Suppressor macrophage (primary cell): ENCODE measurements around the gene PLP1.
"Not testable (repeated sequence)": the region's sequence is repeated elsewhere in the genome, so short reads cannot be mapped to it uniquely, and the experiment has no call there.

Experiments
- DNase-seq, 4 experiments: peaks; one replicate each; pipeline ENCODE4 v3.0.0-alpha.2; 2020 to 2022

Gene PLP1

DNA sequence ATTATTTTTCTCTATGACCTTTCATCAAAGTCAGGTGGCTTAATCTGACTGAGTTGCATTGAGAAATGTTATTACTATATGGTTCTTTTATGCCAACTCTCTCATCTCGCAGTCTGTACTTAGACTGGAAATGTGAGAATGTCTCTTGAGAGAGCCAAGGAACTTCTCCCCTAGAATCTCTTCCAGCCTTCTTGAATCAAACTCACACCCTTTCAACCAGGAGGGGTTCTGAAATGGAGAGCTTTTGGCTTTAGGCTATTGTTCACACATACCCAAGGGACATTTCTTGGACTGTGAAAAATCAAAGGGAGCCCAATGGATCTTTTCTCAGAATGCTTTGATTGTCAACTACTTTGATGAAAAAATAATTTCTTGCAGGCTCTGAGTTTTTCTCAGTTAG lies 5.1 kb downstream of the PLP1 start:
- DNase-seq = no peak

- DNase-seq = no peak
These were observed 6.0 kb downstream of the PLP1 start for GRCh38 chrX:103782640-103783039.

- no peak for DNase-seq
These were observed 6.6 kb downstream of the PLP1 start for GRCh38 chrX:103783196-103783595.

GRCh38 chrX:103783971-103784370 lies 7.3 kb downstream of the PLP1 start:
- no peak for DNase-seq

- peak; percentile 5 to 39 (median 30) for DNase-seq
These were observed 12.4 kb downstream of the PLP1 start for GRCh38 chrX:103789004-103789403.

DNA sequence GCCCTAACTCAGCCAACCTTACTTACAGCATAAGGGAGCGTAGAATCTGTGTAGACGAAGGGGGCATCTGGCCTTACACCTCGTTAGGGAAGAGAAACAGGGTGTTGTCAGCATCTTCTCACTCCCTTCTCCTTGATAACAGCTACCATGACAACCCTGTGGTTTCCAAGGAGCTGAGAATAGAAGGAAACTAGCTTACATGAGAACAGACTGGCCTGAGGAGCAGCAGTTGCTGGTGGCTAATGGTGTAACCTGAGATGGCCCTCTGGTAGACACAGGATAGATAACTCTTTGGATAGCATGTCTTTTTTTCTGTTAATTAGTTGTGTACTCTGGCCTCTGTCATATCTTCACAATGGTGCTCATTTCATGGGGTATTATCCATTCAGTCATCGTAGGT lies 14.6 kb downstream of the PLP1 start:
- DNase-seq = no peak

DNA sequence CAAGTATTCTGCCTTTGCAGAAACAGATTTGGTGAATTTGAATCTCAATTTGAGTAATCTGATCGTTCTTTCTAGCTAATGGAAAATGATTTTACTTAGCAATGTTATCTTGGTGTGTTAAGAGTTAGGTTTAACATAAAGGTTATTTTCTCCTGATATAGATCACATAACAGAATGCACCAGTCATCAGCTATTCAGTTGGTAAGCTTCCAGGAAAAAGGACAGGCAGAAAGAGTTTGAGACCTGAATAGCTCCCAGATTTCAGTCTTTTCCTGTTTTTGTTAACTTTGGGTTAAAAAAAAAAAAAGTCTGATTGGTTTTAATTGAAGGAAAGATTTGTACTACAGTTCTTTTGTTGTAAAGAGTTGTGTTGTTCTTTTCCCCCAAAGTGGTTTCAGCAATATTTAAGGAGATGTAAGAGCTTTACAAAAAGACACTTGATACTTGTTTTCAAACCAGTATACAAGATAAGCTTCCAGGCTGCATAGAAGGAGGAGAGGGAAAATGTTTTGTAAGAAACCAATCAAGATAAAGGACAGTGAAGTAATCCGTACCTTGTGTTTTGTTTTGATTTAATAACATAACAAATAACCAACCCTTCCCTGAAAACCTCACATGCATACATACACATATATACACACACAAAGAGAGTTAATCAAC lies 15.3 kb downstream of the PLP1 start:
- no peak for DNase-seq

DNA sequence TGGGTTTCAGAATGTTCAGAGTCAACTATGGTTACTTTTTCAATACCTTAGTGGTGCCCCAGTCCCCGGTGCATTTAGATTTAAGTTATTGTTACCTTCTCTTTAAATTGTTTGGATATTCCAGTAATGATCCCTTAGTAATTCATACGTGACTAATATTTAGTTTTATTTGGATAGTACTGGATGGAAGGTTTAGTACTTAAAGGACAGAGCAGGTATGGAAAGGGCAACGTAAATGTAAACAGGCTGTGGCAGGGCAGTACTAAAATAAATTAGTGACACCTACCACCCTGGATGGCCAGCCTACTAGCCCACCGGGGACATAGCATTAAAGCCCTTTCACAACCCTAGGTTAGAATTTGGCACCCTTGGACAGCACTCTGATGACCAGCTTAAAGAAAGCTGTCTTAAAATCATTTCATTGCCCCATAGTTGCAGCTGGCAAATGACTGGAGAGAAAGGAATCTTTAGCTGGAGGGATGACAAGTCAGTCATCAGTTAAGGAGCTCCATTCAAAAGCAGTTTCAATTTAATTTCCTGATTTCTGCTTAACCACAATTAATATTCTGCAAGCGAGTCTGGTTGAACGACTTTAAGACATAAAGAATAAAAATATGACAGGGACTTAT lies 16.4 kb downstream of the PLP1 start:
- DNase-seq = no peak

DNA sequence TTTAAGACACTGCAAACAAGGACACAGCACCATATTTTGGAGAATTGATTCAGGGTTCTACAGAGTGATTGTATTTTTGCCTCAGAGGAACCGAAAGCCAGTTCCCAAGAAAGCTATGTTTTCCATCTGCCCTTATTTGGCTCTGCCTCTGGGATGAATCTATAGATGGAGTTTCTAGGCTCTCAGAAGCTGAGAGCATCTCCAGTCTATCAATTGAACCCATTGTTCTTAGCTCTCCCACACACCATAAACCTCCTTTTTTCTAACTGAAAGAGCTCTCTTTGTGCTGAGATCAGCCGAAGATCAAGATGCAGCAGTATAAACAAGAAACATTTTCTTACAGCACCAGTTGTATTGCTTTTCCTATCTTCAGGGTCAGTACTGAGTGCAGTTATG lies 16.9 kb downstream of the PLP1 start:
- no peak for DNase-seq

GRCh38 chrX:103794119-103794518 lies 17.5 kb downstream of the PLP1 start:
- DNase-seq = peak in 1 of 4 experiments; percentile 0

GRCh38 chrX:103797691-103798090 lies 21.1 kb downstream of the PLP1 start:
- no peak for DNase-seq

GRCh38 chrX:103800318-103800717 lies 23.7 kb downstream of the PLP1 start:
- no peak for DNase-seq

- no peak for DNase-seq
These were observed 29.2 kb downstream of the PLP1 start for GRCh38 chrX:103805860-103806259.

GRCh38 chrX:103806862-103807474 lies 30.3 kb downstream of the PLP1 start:
- no peak for DNase-seq

DNA sequence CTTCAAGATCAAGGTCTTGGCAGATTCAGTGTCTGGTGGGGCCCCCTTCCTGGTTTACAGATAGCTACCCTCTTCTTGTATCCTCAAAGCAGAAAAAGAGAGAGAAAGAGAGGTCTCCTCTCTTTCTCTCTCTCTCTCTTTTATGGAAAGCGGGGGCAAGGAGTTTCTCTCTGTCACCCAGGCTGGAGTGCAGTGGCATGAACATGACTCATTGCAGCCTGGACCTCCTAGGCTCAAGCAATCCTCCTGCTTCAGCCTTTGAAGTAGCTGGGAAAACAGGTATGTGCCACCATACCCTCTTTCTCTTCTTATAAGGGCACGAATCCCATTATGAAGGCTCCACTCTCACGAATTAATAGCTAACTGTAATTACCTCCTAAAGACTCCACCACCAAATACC lies 35.2 kb downstream of the PLP1 start:
- DNase-seq = no peak

DNA sequence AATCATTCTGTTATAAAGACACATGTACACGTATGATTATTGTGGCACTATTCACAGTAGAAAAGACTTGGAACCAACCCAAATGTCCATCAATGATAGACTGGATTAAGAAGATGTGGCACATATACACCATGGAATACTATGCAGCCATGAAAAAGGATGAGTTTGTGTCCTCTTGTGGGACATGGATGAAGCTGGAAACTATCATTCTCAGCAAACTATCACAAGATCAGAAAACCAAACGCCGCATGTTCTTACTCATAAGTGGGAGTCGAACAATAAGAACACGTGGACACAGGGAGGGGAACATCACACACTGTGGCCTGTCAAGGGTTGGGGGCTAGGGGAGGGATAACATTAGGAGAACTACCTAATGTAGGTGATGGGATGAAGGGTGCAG lies 40.5 kb downstream of the PLP1 start:
- not testable (repeated sequence) for DNase-seq

DNA sequence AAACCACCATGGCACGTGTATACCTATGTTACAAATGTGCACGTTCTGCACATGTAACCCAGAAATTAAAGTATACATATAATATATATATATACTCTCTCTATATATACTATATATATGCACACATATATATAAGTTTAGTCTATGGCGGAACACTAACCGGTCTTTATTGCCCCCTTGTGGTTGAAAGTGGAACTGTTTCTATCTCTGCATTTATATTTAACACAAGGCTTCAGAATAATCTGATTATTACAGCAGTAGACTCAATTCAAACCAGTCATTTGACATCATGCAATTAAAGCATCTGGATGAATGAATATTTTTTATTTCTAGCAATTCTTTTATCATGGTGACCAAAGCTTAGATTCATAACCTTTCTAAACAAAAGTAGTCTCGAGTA lies 40.9 kb downstream of the PLP1 start:
- peak; percentile 60 to 85 (median 70) for DNase-seq

- peak in 2 of 4 experiments; percentile 1 to 6 for DNase-seq
These were observed 42.4 kb downstream of the PLP1 start for GRCh38 chrX:103818842-103819619.

DNA sequence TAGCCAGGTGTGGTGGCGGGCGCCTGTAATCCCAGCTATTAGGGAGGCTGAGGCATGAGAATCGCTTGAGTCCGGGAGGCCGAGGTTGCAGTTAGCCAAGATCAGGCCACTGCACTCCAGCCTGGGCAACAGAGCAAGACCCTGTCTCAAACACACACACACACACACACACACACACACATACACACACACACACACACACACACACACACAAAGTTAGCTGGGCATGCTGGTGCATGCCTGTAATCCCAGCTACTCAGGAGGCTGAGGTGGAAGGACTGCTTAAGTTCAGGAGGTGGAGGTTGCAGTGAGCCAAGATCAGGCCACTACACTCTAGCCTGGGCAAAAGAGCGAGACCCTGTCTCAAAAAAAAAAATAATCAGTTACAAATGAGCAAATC lies 44.2 kb downstream of the PLP1 start:
- DNase-seq = not testable (repeated sequence)

DNA sequence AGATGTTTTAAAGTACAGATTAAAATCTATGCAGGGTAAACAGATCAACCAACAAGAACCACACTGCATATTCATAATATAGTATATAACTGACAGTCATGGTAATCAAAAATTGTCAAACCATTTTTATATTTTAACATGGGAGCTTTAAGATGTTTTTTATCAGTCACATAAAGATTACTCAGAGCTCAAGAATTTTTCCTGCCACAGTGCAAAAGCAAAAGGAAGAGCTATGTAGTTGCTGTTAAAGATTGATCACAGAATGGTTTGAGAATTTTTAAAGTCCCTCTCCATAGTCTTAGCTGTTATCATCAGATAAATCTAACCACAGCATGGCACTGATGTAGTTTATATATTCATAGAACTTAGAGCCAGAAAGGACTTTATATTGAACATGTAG lies 47.0 kb downstream of the PLP1 start:
- no peak for DNase-seq

GRCh38 chrX:103825881-103826280 lies 49.2 kb downstream of the PLP1 start:
- no peak for DNase-seq

GRCh38 chrX:103828529-103828928 lies 51.9 kb downstream of the PLP1 start:
- no peak for DNase-seq

- DNase-seq = no peak
These were observed 54.2 kb downstream of the PLP1 start for GRCh38 chrX:103830848-103831247.
